ENCODE data around the gene AFG1L. TPM values are rescaled to one million over a fixed set of nuclear protein-coding genes. Genes with fewer than 3 reads are reported as not detected.
A peak's percentile ranks its signal among the peaks of the same experiment; 100 is the strongest.

AFG1L gene
- total RNA-seq, 4 donors from 2014 or later: 6.7 to 8.6 (median 7.4) TPM

- no peaks in the 10 kb centered on the region for H3K9me3 ChIP-seq
- intact Hi-C loops (cut with DNase I): no loop called here
- no peak overlapping the region for H3K27ac ChIP-seq
- H3K4me3 ChIP-seq (replicated peaks in 1 of 3): no peak overlapping the region
- H3K27me3 ChIP-seq: no peaks in the 10 kb centered on the region
- 96 to 97% methylated on average over 2 of the region's 2 CpGs for WGBS, 2 donors
- H3K4me1 ChIP-seq: no peaks in the 10 kb centered on the region
- DNase-seq: no peak
- no peaks in the 10 kb centered on the region for H3K36me3 ChIP-seq
- TF ChIP-seq CTCF (IDR thresholded peaks at IDR 0.05) (no peak), POLR2A (IDR thresholded peaks at IDR 0.05) (no peak)
These were observed 159.5 kb downstream of the AFG1L start for GRCh38 chr6:108454356-108454755.

- Histone ChIP-seq H3K4me3 (replicated peaks in 1 of 3) (no peak overlapping the region), H3K4me1 (no peaks in the 10 kb centered on the region), H3K36me3 (no peaks in the 10 kb centered on the region), H3K9me3 (no peaks in the 10 kb centered on the region), H3K27me3 (no peaks in the 10 kb centered on the region), H3K27ac (no peak overlapping the region)
- intact Hi-C loops (cut with DNase I): no loop called here
- no peak for TF ChIP-seq CTCF (IDR thresholded peaks at IDR 0.05)
- no peak for TF ChIP-seq POLR2A (IDR thresholded peaks at IDR 0.05)
- no peak for DNase-seq
- 72 to 78% methylated on average over 1 of the region's 1 CpG for WGBS, 2 donors
These were observed 160.8 kb downstream of the AFG1L start for GRCh38 chr6:108455688-108456087.

- WGBS, 2 donors: 26 to 39% methylated on average over 4 of the region's 4 CpGs
- no peak overlapping the region for H3K27ac ChIP-seq
- intact Hi-C loops (cut with DNase I): no loop called here
These were observed 168.9 kb downstream of the AFG1L start for GRCh38 chr6:108463784-108464183.

GRCh38 chr6:108464418-108465097, 169.7 kb downstream of the AFG1L start:
- Histone ChIP-seq H3K27me3 (no peaks in the 10 kb centered on the region), H3K9me3 (no peaks in the 10 kb centered on the region), H3K27ac (no peak overlapping the region), H3K4me1 (peaks cover 10 to 12% of the 10 kb centered on the region in 2 donors), H3K36me3 (no peaks in the 10 kb centered on the region), H3K4me3 (replicated peaks in 1 of 3) (no peak overlapping the region)
- no peak for DNase-seq
- no peak for TF ChIP-seq CTCF (IDR thresholded peaks at IDR 0.05)
- no peak for TF ChIP-seq POLR2A (IDR thresholded peaks at IDR 0.05)
- WGBS, 2 donors: 30 to 38% methylated on average over 5 of the region's 5 CpGs
- intact Hi-C loops (cut with DNase I): no loop called here

More at GRCh38 chr6:108463784-108464183, 168.9 kb downstream of the AFG1L start:
- DNase-seq: peak; percentile 32 to 64
- no peaks in the 10 kb centered on the region for H3K9me3 ChIP-seq
- peaks cover 10 to 12% of the 10 kb centered on the region in 2 donors for H3K4me1 ChIP-seq
- TF ChIP-seq CTCF (IDR thresholded peaks at IDR 0.05) (no peak), POLR2A (IDR thresholded peaks at IDR 0.05) (no peak)
- no peak overlapping the region for H3K4me3 ChIP-seq (replicated peaks in 1 of 3)
- H3K27me3 ChIP-seq: no peaks in the 10 kb centered on the region
- no peaks in the 10 kb centered on the region for H3K36me3 ChIP-seq

- H3K9me3 ChIP-seq: no peaks in the 10 kb centered on the region
- 88 to 89% methylated on average over 2 of the region's 2 CpGs for WGBS, 2 donors
- no peaks in the 10 kb centered on the region for H3K36me3 ChIP-seq
- H3K27me3 ChIP-seq: no peaks in the 10 kb centered on the region
- DNase-seq: no peak
- no peak overlapping the region for H3K27ac ChIP-seq
- no peak overlapping the region for H3K4me3 ChIP-seq (replicated peaks in 1 of 3)
- no peak for TF ChIP-seq POLR2A (IDR thresholded peaks at IDR 0.05)
- intact Hi-C loops (cut with DNase I): no loop called here
- peaks cover 10 to 12% of the 10 kb centered on the region in 2 donors for H3K4me1 ChIP-seq
These were observed 170.2 kb downstream of the AFG1L start for GRCh38 chr6:108465098-108465495.
